ENCODE results near the gene WARS2. TPM values are rescaled to one million over a fixed set of nuclear protein-coding genes. Genes with fewer than 3 reads are reported as not detected.

The WARS2 gene
- total RNA-seq, 1 experiment from 2014 or later, result 10.5 TPM

DNA sequence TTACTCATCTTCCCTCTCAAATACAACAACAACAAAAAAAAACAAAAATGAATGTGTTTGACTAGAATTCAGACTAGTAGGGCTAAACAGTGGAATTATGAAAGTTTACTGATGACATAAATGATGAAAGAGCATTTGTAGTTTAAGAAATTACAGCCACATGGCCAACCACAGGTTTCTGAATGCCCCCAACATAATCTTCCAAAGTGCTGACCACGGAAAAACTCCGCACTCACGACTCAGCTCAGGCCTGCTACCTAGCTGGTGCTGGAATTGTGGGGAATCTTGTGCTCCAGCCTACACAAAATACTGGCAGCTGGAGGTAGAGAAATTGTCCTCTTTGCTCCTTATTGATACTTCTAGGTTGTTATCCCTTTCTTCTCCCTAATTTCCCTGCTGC, 128.7 kb downstream of the WARS2 start:
- Histone ChIP-seq H3K4me3 (replicated peaks in 1 of 2; ENCODE audit: low read depth in 1 of 2, low read length in 2 of 2) (no peak overlapping the region), H3K4me2 (ENCODE audit: low read length) (no peak overlapping the region), H3K79me2 (ENCODE audit: insufficient read depth, low read length) (no peaks in the 10 kb centered on the region), H3K9ac (ENCODE audit: low read length) (no peak overlapping the region), H3K9me2 (ENCODE audit: insufficient read depth) (no peaks in the 10 kb centered on the region), H3K4me1 (ENCODE audit: control insufficient read depth in 1 of 2, insufficient read depth in 2 of 2, low read length in 2 of 2) (no peaks in the 10 kb centered on the region), H3K27me3 (ENCODE audit: insufficient read depth, low read length) (no peaks in the 10 kb centered on the region), H3K36me3 (ENCODE audit: control insufficient read depth in 1 of 2, insufficient read depth in 2 of 2, low read length in 2 of 2) (no peaks in the 10 kb centered on the region), H3K27ac (ENCODE audit: low read depth, low read length) (no peak overlapping the region), H3K9me3 (ENCODE audit: control insufficient read depth in 1 of 2, insufficient read depth in 1 of 2, low read depth in 1 of 2, low read length in 2 of 2) (no peaks in the 10 kb centered on the region), H4K20me1 (ENCODE audit: insufficient read depth) (no peaks in the 10 kb centered on the region), H2AFZ (ENCODE audit: low read depth, low read length, poor library complexity, severe bottlenecking) (no peak overlapping the region)
- ATAC-seq, result no peak
- ChIA-PET CTCF (no interaction called here), RAD21 (ENCODE audit: low non-redundant PET in 1 of 2, low total read pairs in 2 of 2, uncharacterized antibody in 2 of 2, unreplicated experiment in 2 of 2) (no interaction called here), POLR2A (no interaction called here)
- no peak for TF ChIP-seq EZH2phosphoT487 (IDR thresholded peaks at IDR 0.05; ENCODE audit: borderline replicate concordance)
- no peak for TF ChIP-seq EGR1 (IDR thresholded peaks at IDR 0.05; ENCODE audit: low read depth)
- no peak for TF ChIP-seq POLR2AphosphoS5 (IDR thresholded peaks at IDR 0.05; ENCODE audit: low read depth, low read length)
- TF ChIP-seq, protein P1, sequence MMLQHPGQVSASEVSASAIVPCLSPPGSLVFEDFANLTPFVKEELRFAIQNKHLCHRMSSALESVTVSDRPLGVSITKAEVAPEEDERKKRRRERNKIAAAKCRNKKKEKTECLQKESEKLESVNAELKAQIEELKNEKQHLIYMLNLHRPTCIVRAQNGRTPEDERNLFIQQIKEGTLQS (IDR thresholded peaks at IDR 0.05), result no peak
- no peak for TF ChIP-seq EZH2 (IDR thresholded peaks at IDR 0.05)
- no peak for TF ChIP-seq YY1 (IDR thresholded peaks at IDR 0.05; ENCODE audit: extremely low read depth, insufficient replicate concordance, low read depth, low read length)
- no peak for TF ChIP-seq ELF1 (IDR thresholded peaks at IDR 0.05; ENCODE audit: borderline replicate concordance, low read depth)
- intact Hi-C loops (cut with micrococcal nuclease), result no loop called here
- DNase-seq (ENCODE audit: low read depth, low spot score), result no peak
- BruUV-seq (replicated peaks), result no TSS peak

DNA sequence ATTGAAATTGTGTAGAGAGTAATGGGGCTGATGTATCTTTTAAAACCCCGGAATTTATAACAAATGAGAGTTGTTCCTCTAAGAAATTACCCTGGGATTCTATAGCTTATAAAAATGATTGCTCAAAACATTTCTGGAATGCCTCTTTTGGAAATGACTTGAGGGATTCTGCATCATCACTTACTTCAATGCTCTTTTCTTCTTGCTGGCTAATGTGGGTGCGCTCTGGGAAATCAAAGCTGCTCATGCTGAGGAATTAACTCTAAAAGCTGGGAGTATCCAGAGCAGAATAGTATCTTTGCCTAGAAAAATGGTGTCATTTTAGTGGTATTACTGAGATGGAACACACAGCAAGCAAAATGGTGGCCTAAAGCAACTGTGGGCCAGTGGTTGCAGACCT, 129.3 kb downstream of the WARS2 start:
- Histone ChIP-seq H3K9ac (ENCODE audit: low read length) (no peak overlapping the region), H3K4me1 (ENCODE audit: control insufficient read depth in 1 of 2, insufficient read depth in 2 of 2, low read length in 2 of 2) (no peaks in the 10 kb centered on the region), H3K79me2 (ENCODE audit: insufficient read depth, low read length) (no peaks in the 10 kb centered on the region), H3K9me2 (ENCODE audit: insufficient read depth) (no peaks in the 10 kb centered on the region), H3K27ac (ENCODE audit: low read depth, low read length) (no peak overlapping the region), H3K9me3 (ENCODE audit: control insufficient read depth in 1 of 2, insufficient read depth in 1 of 2, low read depth in 1 of 2, low read length in 2 of 2) (no peaks in the 10 kb centered on the region), H3K36me3 (ENCODE audit: control insufficient read depth in 1 of 2, insufficient read depth in 2 of 2, low read length in 2 of 2) (no peaks in the 10 kb centered on the region), H3K4me2 (ENCODE audit: low read length) (no peak overlapping the region), H2AFZ (ENCODE audit: low read depth, low read length, poor library complexity, severe bottlenecking) (no peak overlapping the region), H4K20me1 (ENCODE audit: insufficient read depth) (no peaks in the 10 kb centered on the region), H3K27me3 (ENCODE audit: insufficient read depth, low read length) (no peaks in the 10 kb centered on the region), H3K4me3 (replicated peaks in 1 of 2; ENCODE audit: low read depth in 1 of 2, low read length in 2 of 2) (no peak overlapping the region)
- no peak for DNase-seq (ENCODE audit: low read depth, low spot score)
- CTCF ChIA-PET, result no interaction called here
- no TSS peak for BruUV-seq (replicated peaks)
- RAD21 ChIA-PET (ENCODE audit: low non-redundant PET in 1 of 2, low total read pairs in 2 of 2, uncharacterized antibody in 2 of 2, unreplicated experiment in 2 of 2), result no interaction called here
- ATAC-seq, result no peak
- intact Hi-C loops (cut with micrococcal nuclease), result no loop called here
- POLR2A ChIA-PET, result no interaction called here
- TF ChIP-seq EZH2phosphoT487 (IDR thresholded peaks at IDR 0.05; ENCODE audit: borderline replicate concordance) (no peak), ELF1 (IDR thresholded peaks at IDR 0.05; ENCODE audit: borderline replicate concordance, low read depth) (no peak), POLR2A (IDR thresholded peaks at IDR 0.05; ENCODE audit: borderline replicate concordance, extremely low read depth, insufficient read depth, insufficient read length) (no peak), YY1 (IDR thresholded peaks at IDR 0.05; ENCODE audit: extremely low read depth, insufficient replicate concordance, low read depth, low read length) (no peak), SIN3A (IDR thresholded peaks at IDR 0.05; ENCODE audit: low read depth) (no peak), SRF (IDR thresholded peaks at IDR 0.05; ENCODE audit: low read depth) (no peak), TCF7L2 (IDR thresholded peaks at IDR 0.05; ENCODE audit: borderline replicate concordance, extremely low read depth, insufficient read depth, insufficient read length) (no peak), CEBPB (IDR thresholded peaks at IDR 0.05; ENCODE audit: low read depth) (no peak), CBX3 (IDR thresholded peaks at IDR 0.05; ENCODE audit: low read depth) (no peak), SP1 (IDR thresholded peaks at IDR 0.05; ENCODE audit: low read depth) (no peak), RAD21 (IDR thresholded peaks at IDR 0.05; ENCODE audit: low read depth) (no peak)
- TF ChIP-seq, protein P2, sequence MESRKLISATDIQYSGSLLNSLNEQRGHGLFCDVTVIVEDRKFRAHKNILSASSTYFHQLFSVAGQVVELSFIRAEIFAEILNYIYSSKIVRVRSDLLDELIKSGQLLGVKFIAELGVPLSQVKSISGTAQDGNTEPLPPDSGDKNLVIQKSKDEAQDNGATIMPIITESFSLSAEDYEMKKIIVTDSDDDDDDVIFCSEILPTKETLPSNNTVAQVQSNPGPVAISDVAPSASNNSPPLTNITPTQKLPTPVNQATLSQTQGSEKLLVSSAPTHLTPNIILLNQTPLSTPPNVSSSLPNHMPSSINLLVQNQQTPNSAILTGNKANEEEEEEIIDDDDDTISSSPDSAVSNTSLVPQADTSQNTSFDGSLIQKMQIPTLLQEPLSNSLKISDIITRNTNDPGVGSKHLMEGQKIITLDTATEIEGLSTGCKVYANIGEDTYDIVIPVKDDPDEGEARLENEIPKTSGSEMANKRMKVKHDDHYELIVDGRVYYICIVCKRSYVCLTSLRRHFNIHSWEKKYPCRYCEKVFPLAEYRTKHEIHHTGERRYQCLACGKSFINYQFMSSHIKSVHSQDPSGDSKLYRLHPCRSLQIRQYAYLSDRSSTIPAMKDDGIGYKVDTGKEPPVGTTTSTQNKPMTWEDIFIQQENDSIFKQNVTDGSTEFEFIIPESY (IDR thresholded peaks at IDR 0.05; ENCODE audit: extremely low read depth, insufficient replicate concordance, low read length), result no peak
- TF ChIP-seq, protein P1 (IDR thresholded peaks at IDR 0.05), result no peak
